HG03457 (cell line): ENCODE results near the gene CACNG6.
"Not testable (repeated sequence)": the region's sequence is repeated elsewhere in the genome, so short reads cannot be mapped to it uniquely, and the experiment has no call there.

Experiments used
- ATAC-seq: cut with Tn5 transposase; IDR thresholded peaks from one replicate; pipeline ENCODE4 v1.9.1; 2021; ENCODE audit warnings: moderate number of reproducible peaks; ENCODE audit not compliant: unreplicated experiment

CACNG6 gene

GRCh38 chr19:53998223-53998622, 6.8 kb downstream of the CACNG6 start:
- ATAC-seq: no peak

- ATAC-seq: no peak
Observed at GRCh38 chr19:53999694-54000093, 8.3 kb downstream of the CACNG6 start.

GRCh38 chr19:54001496-54001895, 10.1 kb downstream of the CACNG6 start:
- ATAC-seq: no peak

GRCh38 chr19:54002495-54003315, 11.3 kb downstream of the CACNG6 start:
- ATAC-seq: no peak

- no peak for ATAC-seq
Observed at GRCh38 chr19:54009440-54009839, 18.0 kb downstream of the CACNG6 start.

- ATAC-seq: no peak
Observed at GRCh38 chr19:54010474-54010873, 19.0 kb downstream of the CACNG6 start.

GRCh38 chr19:54011507-54012211, 20.2 kb downstream of the CACNG6 start:
- ATAC-seq: no peak

GRCh38 chr19:54013866-54014265, 22.4 kb downstream of the CACNG6 start:
- ATAC-seq: no peak

GRCh38 chr19:54014920-54015560, 23.6 kb downstream of the CACNG6 start:
- ATAC-seq: no peak

- ATAC-seq: no peak
Observed at GRCh38 chr19:54017261-54017660, 25.8 kb downstream of the CACNG6 start.

GRCh38 chr19:54021363-54021762, 29.9 kb downstream of the CACNG6 start:
- no peak for ATAC-seq

GRCh38 chr19:54021932-54022331, 30.5 kb downstream of the CACNG6 start:
- no peak for ATAC-seq

GRCh38 chr19:54023191-54023590, 31.8 kb downstream of the CACNG6 start:
- ATAC-seq: no peak

- no peak for ATAC-seq
Observed at GRCh38 chr19:54024660-54025059, 33.2 kb downstream of the CACNG6 start.

GRCh38 chr19:54026656-54027055, 35.2 kb downstream of the CACNG6 start:
- ATAC-seq: no peak

GRCh38 chr19:54029301-54029700, 37.9 kb downstream of the CACNG6 start:
- ATAC-seq: no peak

- ATAC-seq: no peak
Observed at GRCh38 chr19:54029930-54030490, 38.6 kb downstream of the CACNG6 start.

- ATAC-seq: no peak
Observed at GRCh38 chr19:54030895-54031586, 39.6 kb downstream of the CACNG6 start.

- ATAC-seq: no peak
Observed at GRCh38 chr19:54035215-54036178, 44.1 kb downstream of the CACNG6 start.

GRCh38 chr19:54036542-54036941, 45.1 kb downstream of the CACNG6 start:
- ATAC-seq: not testable (repeated sequence)
